Hepatocyte (in vitro differentiated cells): Measurements from ENCODE around the gene USP48. TPM values are rescaled to one million over a fixed set of nuclear protein-coding genes. Genes with fewer than 3 reads are reported as not detected.

Source experiments
- DNase-seq: peaks from one replicate; pipeline ENCODE4 v3.0.0-alpha.2; 2016; ENCODE audit warnings: low spot score
- H2AFZ ChIP-seq: fragments of 200-600 bp; sonication (generic); 2 replicates; pipeline ENCODE4 v1.6.0; 2016; ENCODE audit warnings: antibody characterized with exemption, mild to moderate bottlenecking
- H3K27ac ChIP-seq: fragments of 200-600 bp; sonication (generic); 2 replicates; pipeline ENCODE4 v1.5.1; 2016; ENCODE audit warnings: mild to moderate bottlenecking
- H3K27me3 ChIP-seq: fragments of 200-600 bp; sonication (generic); 2 replicates; pipeline ENCODE4 v1.6.1; 2016
- H3K36me3 ChIP-seq: fragments of 200-600 bp; sonication (generic); replicated peaks from 2 replicates; pipeline ENCODE4 v1.5.1; 2016; ENCODE audit warnings: low read depth; ENCODE audit not compliant: insufficient read depth
- H3K4me1 ChIP-seq: fragments of 200-600 bp; sonication (generic); 2 replicates; pipeline ENCODE4 v1.5.1; 2016; ENCODE audit warnings: mild to moderate bottlenecking, moderate library complexity; ENCODE audit not compliant: insufficient read depth
- H3K4me2 ChIP-seq: fragments of 200-600 bp; sonication (generic); 2 replicates; pipeline ENCODE4 v1.6.0; 2016
- H3K4me3 ChIP-seq: fragments of 200-600 bp; sonication (generic); 2 replicates; pipeline ENCODE4 v1.5.1; 2016; ENCODE audit warnings: mild to moderate bottlenecking
- H3K79me2 ChIP-seq: fragments of 200-600 bp; sonication (generic); 2 replicates; pipeline ENCODE4 v1.6.0; 2017; ENCODE audit warnings: mild to moderate bottlenecking
- H3K9me2 ChIP-seq: fragments of 200-600 bp; sonication (generic); replicated peaks from 2 replicates; pipeline ENCODE4 v1.6.0; 2017; ENCODE audit warnings: mild to moderate bottlenecking; ENCODE audit not compliant: insufficient read depth
- H3K9me3 ChIP-seq: fragments of 200-600 bp; sonication (generic); 2 replicates; pipeline ENCODE4 v1.5.1; 2016; ENCODE audit warnings: low read depth, mild to moderate bottlenecking
- H4K20me1 ChIP-seq: fragments of 200-600 bp; sonication (generic); 2 replicates; pipeline ENCODE4 v1.6.0; 2016; ENCODE audit warnings: mild to moderate bottlenecking; ENCODE audit not compliant: insufficient read depth, poor library complexity, severe bottlenecking
- CTCF ChIP-seq: fragments of 200-600 bp; sonication (generic); IDR thresholded peaks from 2 replicates; pipeline ENCODE4 v1.5.1; 2016; ENCODE audit warnings: antibody characterized with exemption, mild to moderate bottlenecking; ENCODE audit not compliant: poor library complexity
- EZH2 ChIP-seq: fragments of 200-600 bp; sonication (generic); IDR thresholded peaks from 2 replicates; pipeline ENCODE4 v1.6.1; 2016; ENCODE audit warnings: antibody characterized with exemption, mild to moderate bottlenecking, borderline replicate concordance
- EZH2phosphoT487 ChIP-seq: fragments of 200-600 bp; sonication (generic); IDR thresholded peaks from one replicate; pipeline ENCODE4 v1.6.1; 2018; ENCODE audit warnings: antibody characterized with exemption, mild to moderate bottlenecking, low read depth, moderate library complexity; ENCODE audit not compliant: unreplicated experiment, severe bottlenecking
- WGBS: methylation state at CpG from one replicate; pipeline ENCODE4 v1.1.6; 2016; ENCODE audit warnings: low lambda C conversion rate; ENCODE audit errors: missing lambda C conversion rate; 5-methylcytosine and 5-hydroxymethylcytosine counted together
- polyA plus RNA-seq: library from polyadenylated mRNA; unstranded; fragments of >200 nt; fragmentation: Nextera tagmentation; extraction: Ambion mirVana; gene quantifications from 2 replicates; pipeline ENCODE4 v1.2.1, GENCODE V29; 2016
- total RNA-seq: library from RNA; depleted of rRNA; stranded (reverse); fragments of >200 nt; gene quantifications from 2 replicates; pipeline ENCODE4 v1.2.3, GENCODE V29; 2014

The USP48 gene
- total and polyA plus RNA-seq, 2 experiments from 2014 or later, result 38.9 to 39.5 TPM

DNA sequence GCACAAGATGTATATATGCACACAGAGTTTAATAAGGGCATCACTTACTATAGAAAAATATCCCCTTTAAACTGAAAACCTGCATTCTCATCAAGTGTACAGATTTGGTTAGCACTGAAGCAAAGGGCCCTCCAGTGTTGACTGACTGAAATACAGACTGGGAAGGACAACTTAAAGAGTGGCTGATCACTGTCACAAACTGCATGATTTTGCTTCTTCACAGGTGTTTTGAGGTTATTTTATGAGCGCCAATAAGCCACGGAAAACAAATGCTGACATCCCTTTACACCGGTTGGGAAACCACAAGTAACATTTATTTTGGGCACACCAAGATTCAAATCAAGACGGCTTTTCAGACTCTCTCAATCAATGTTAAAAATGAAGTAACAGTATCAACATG, 82.9 kb downstream of the USP48 start:
- Histone ChIP-seq H3K4me2 (no peak overlapping the region), H3K27ac (no peak overlapping the region), H3K79me2 (no peaks in the 10 kb centered on the region), H3K9me3 (no peaks in the 10 kb centered on the region), H4K20me1 (no peaks in the 10 kb centered on the region), H3K4me3 (no peak overlapping the region), H3K4me1 (no peaks in the 10 kb centered on the region), H3K9me2 (no peaks in the 10 kb centered on the region), H3K36me3 (no peaks in the 10 kb centered on the region), H2AFZ (no peak overlapping the region), H3K27me3 (no peaks in the 10 kb centered on the region)
- TF ChIP-seq EZH2 (no peak), EZH2phosphoT487 (no peak), CTCF (no peak)
- WGBS, result 95% methylated on average over 4 of the region's 4 CpGs
- DNase-seq, result no peak

GRCh38 chr1:21696931-21697330, 86.0 kb downstream of the USP48 start:
- no peak overlapping the region for H3K4me3 ChIP-seq
- TF ChIP-seq EZH2phosphoT487, result no peak
- TF ChIP-seq CTCF, result no peak
- H4K20me1 ChIP-seq, result no peaks in the 10 kb centered on the region
- H3K9me3 ChIP-seq, result no peaks in the 10 kb centered on the region
- H2AFZ ChIP-seq, result no peak overlapping the region
- H3K4me2 ChIP-seq, result no peak overlapping the region
- DNase-seq, result no peak
- 86% methylated on average over 6 of the region's 6 CpGs for WGBS
- no peak overlapping the region for H3K27ac ChIP-seq
- H3K27me3 ChIP-seq, result no peaks in the 10 kb centered on the region
- H3K36me3 ChIP-seq, result peaks cover 2% of the 10 kb centered on the region
- H3K9me2 ChIP-seq, result no peaks in the 10 kb centered on the region
- no peaks in the 10 kb centered on the region for H3K79me2 ChIP-seq
- no peaks in the 10 kb centered on the region for H3K4me1 ChIP-seq

- Histone ChIP-seq H3K36me3 (peaks cover 2% of the 10 kb centered on the region), H3K79me2 (no peaks in the 10 kb centered on the region), H2AFZ (no peak overlapping the region), H3K27me3 (no peaks in the 10 kb centered on the region), H3K4me3 (no peak overlapping the region), H4K20me1 (no peaks in the 10 kb centered on the region), H3K4me2 (no peak overlapping the region), H3K4me1 (no peaks in the 10 kb centered on the region), H3K9me3 (no peaks in the 10 kb centered on the region), H3K27ac (no peak overlapping the region), H3K9me2 (no peaks in the 10 kb centered on the region)
- DNase-seq, result no peak
- no peak for TF ChIP-seq EZH2
- no peak for TF ChIP-seq CTCF
- TF ChIP-seq EZH2phosphoT487, result no peak
Observed at GRCh38 chr1:21693732-21694131, 89.2 kb downstream of the USP48 start.

- Histone ChIP-seq H2AFZ (no peak overlapping the region), H4K20me1 (no peaks in the 10 kb centered on the region), H3K27ac (no peak overlapping the region), H3K36me3 (peaks cover 2% of the 10 kb centered on the region), H3K79me2 (no peaks in the 10 kb centered on the region), H3K27me3 (no peaks in the 10 kb centered on the region), H3K4me3 (no peak overlapping the region), H3K9me2 (no peaks in the 10 kb centered on the region), H3K4me1 (no peaks in the 10 kb centered on the region), H3K9me3 (no peaks in the 10 kb centered on the region), H3K4me2 (no peak overlapping the region)
- no peak for DNase-seq
- TF ChIP-seq CTCF, result no peak
- no peak for TF ChIP-seq EZH2phosphoT487
- TF ChIP-seq EZH2, result no peak
- 82% methylated on average over 3 of the region's 3 CpGs for WGBS
Observed at GRCh38 chr1:21691739-21692138, 91.2 kb downstream of the USP48 start.
